PC-3 (cell line): Measurements from ENCODE around the gene CHN1. TPM values are rescaled to one million over a fixed set of nuclear protein-coding genes. Genes with fewer than 3 reads are reported as not detected.

Experiments used
- ATAC-seq: fragments of 200-7000 bp; cut with Tn5 transposase; 2 replicates; pipeline ENCODE4 v1.9.1; 2020; ENCODE audit warnings: mild to moderate bottlenecking, moderate library complexity
- BruUV-seq: library from RNA; stranded (reverse); fragments of 400-500 nt; replicated peaks from 2 replicates; lab custom pipeline; 2021; lab: Mats Ljungman, UMichigan
- CTCF ChIA-PET: fragments of 300-600 bp; sonication (Branson Sonifier 250); formaldehyde crosslinking; loops from one replicate; lab custom pipeline; 2022; ENCODE audit warnings: antibody characterized with exemption; lab: Charles Lee
- POLR2A ChIA-PET: fragments of 300-600 bp; sonication (Branson Sonifier 250); formaldehyde crosslinking; loops from one replicate; lab custom pipeline; 2022; ENCODE audit warnings: antibody characterized with exemption; ENCODE audit not compliant: unreplicated experiment; lab: Charles Lee
- DNase-seq: peaks from one replicate; pipeline ENCODE4 v3.0.0-alpha.2; 2015
- H2AFZ ChIP-seq: fragments of 300-600 bp; sonication (generic); 2 replicates; pipeline ENCODE4 v1.6.0; 2016; ENCODE audit warnings: antibody characterized with exemption, low read length
- H3F3A ChIP-seq: fragments of 300-600 bp; sonication (generic); one replicate; pipeline ENCODE4 v1.6.0; 2017; ENCODE audit warnings: antibody characterized with exemption, low read length, control low read depth, mild to moderate bottlenecking; ENCODE audit not compliant: unreplicated experiment
- H3K27ac ChIP-seq: fragments of 300-600 bp; sonication (generic); 2 replicates; pipeline ENCODE4 v1.5.1; 2016; ENCODE audit warnings: mild to moderate bottlenecking, low read length
- H3K27me3 ChIP-seq: fragments of 300-600 bp; sonication (generic); 2 replicates; pipeline ENCODE4 v1.6.1; 2016; ENCODE audit warnings: low read length, mixed read lengths
- H3K36me3 ChIP-seq: fragments of 300-600 bp; sonication (generic); 2 replicates; pipeline ENCODE4 v1.6.1; 2016; ENCODE audit warnings: low read depth, mixed run types, low read length, mixed read lengths
- H3K4me1 ChIP-seq: fragments of 300-600 bp; sonication (generic); 2 replicates; pipeline ENCODE4 v1.5.1; 2016; ENCODE audit warnings: low read length; ENCODE audit not compliant: insufficient read depth
- H3K4me2 ChIP-seq: fragments of 300-600 bp; sonication (generic); 2 replicates; pipeline ENCODE4 v1.6.0; 2016; ENCODE audit warnings: low read length
- H3K4me3 ChIP-seq: fragments of 300-600 bp; sonication (generic); 2 replicates; pipeline ENCODE4 v1.5.1; 2016; ENCODE audit warnings: mild to moderate bottlenecking, low read length, mixed read lengths
- H3K79me2 ChIP-seq: fragments of 300-600 bp; sonication (generic); 2 replicates; pipeline ENCODE4 v1.6.1; 2017; ENCODE audit warnings: low read length, mixed read lengths
- H3K9ac ChIP-seq: fragments of 300-600 bp; sonication (generic); 2 replicates; pipeline ENCODE4 v1.6.0; 2016; ENCODE audit warnings: mild to moderate bottlenecking, low read length
- H3K9me2 ChIP-seq: fragments of 300-600 bp; sonication (generic); replicated peaks from 2 replicates; pipeline ENCODE4 v1.6.1; 2016; ENCODE audit warnings: mixed run types, low read length, mixed read lengths
- H3K9me3 ChIP-seq: fragments of 300-600 bp; sonication (generic); 2 replicates; pipeline ENCODE4 v1.6.1; 2016; ENCODE audit warnings: low read length, mixed read lengths
- H4K20me1 ChIP-seq: fragments of 300-600 bp; sonication (generic); 2 replicates; pipeline ENCODE4 v1.6.1; 2016; ENCODE audit warnings: low read length, mixed read lengths
- CTCF ChIP-seq: fragments of 300-600 bp; sonication (generic); conservative IDR thresholded peaks from 2 replicates; pipeline ENCODE4 v1.5.1; 2017; ENCODE audit warnings: antibody characterized with exemption, low read depth, mild to moderate bottlenecking, low read length
- EZH2 ChIP-seq: fragments of 300-600 bp; sonication (generic); IDR thresholded peaks from one replicate; pipeline ENCODE4 v1.6.1; 2017; ENCODE audit warnings: antibody characterized with exemption, mild to moderate bottlenecking, low read length; ENCODE audit not compliant: unreplicated experiment
- EZH2phosphoT487 ChIP-seq: fragments of 300-600 bp; sonication (generic); IDR thresholded peaks from 2 replicates; pipeline ENCODE4 v1.6.1; 2018; ENCODE audit warnings: mild to moderate bottlenecking, antibody characterized with exemption, low read length, borderline replicate concordance
- intact Hi-C: fragments of 100-400 bp; cut with micrococcal nuclease; formaldehyde crosslinking; loops from 2 replicates; pipeline ENCODE4 v1.9.0; 2023
- total RNA-seq: library from RNA; depleted of rRNA; stranded (reverse); fragments of >200 nt; gene quantifications from 2 replicates; pipeline ENCODE4 v1.2.3, GENCODE V29; 2014

Gene CHN1
- total RNA-seq, 1 experiment from 2014 or later = 7.8 TPM

GRCh38 chr2:175025946-175026345, 20.8 kb upstream of the CHN1 start:
- Histone ChIP-seq H3K4me2 (no peak overlapping the region), H3K27ac (no peak overlapping the region), H3K36me3 (no peaks in the 10 kb centered on the region), H3K79me2 (no peaks in the 10 kb centered on the region), H3K9me2 (no peaks in the 10 kb centered on the region), H3K27me3 (no peaks in the 10 kb centered on the region), H3K9ac (no peak overlapping the region), H3K9me3 (no peaks in the 10 kb centered on the region), H3F3A (no peaks in the 10 kb centered on the region), H3K4me1 (peaks cover 7% of the 10 kb centered on the region; the same call in 1 of the 2 replicates), H2AFZ (no peak overlapping the region), H4K20me1 (no peaks in the 10 kb centered on the region), H3K4me3 (no peak overlapping the region)
- ChIA-PET POLR2A (no interaction called here), CTCF (no interaction called here)
- ATAC-seq (no peak), DNase-seq (no peak)
- no TSS peak for BruUV-seq
- TF ChIP-seq EZH2 (no peak), CTCF (no peak), EZH2phosphoT487 (no peak)
- intact Hi-C loops = no loop called here

GRCh38 chr2:175025233-175025632, 20.1 kb upstream of the CHN1 start:
- intact Hi-C loops = no loop called here
- Histone ChIP-seq H3K4me3 (no peak overlapping the region), H3K9me2 (no peaks in the 10 kb centered on the region), H3K79me2 (no peaks in the 10 kb centered on the region), H3K27ac (no peak overlapping the region), H3F3A (no peaks in the 10 kb centered on the region), H3K36me3 (no peaks in the 10 kb centered on the region), H3K27me3 (no peaks in the 10 kb centered on the region), H3K4me2 (no peak overlapping the region), H2AFZ (no peak overlapping the region), H3K4me1 (peaks cover 7% of the 10 kb centered on the region; the same call in 1 of the 2 replicates), H4K20me1 (no peaks in the 10 kb centered on the region), H3K9me3 (no peaks in the 10 kb centered on the region), H3K9ac (no peak overlapping the region)
- ChIA-PET CTCF (no interaction called here), POLR2A (no interaction called here)
- DNase-seq (no peak), ATAC-seq (no peak)
- TF ChIP-seq EZH2phosphoT487 (no peak), CTCF (no peak), EZH2 (no peak)
- BruUV-seq = no TSS peak

GRCh38 chr2:175022923-175023322, 17.7 kb upstream of the CHN1 start:
- DNase-seq (no peak), ATAC-seq (no peak)
- Histone ChIP-seq H3K4me1 (no peaks in the 10 kb centered on the region), H3K4me3 (no peak overlapping the region), H3K4me2 (no peak overlapping the region), H3K27ac (no peak overlapping the region), H3F3A (no peaks in the 10 kb centered on the region), H3K36me3 (no peaks in the 10 kb centered on the region), H3K9ac (no peak overlapping the region), H4K20me1 (no peaks in the 10 kb centered on the region), H3K79me2 (no peaks in the 10 kb centered on the region), H3K27me3 (no peaks in the 10 kb centered on the region), H3K9me2 (no peaks in the 10 kb centered on the region), H3K9me3 (no peaks in the 10 kb centered on the region), H2AFZ (no peak overlapping the region)
- ChIA-PET POLR2A (no interaction called here), CTCF (no interaction called here)
- no TSS peak for BruUV-seq
- TF ChIP-seq EZH2phosphoT487 (no peak), CTCF (no peak), EZH2 (no peak)
- intact Hi-C loops = no loop called here
